ENCODE data around the gene ICE1. TPM values are rescaled to one million over a fixed set of nuclear protein-coding genes. Genes with fewer than 3 reads are reported as not detected.

ICE1 gene
- total and polyA plus RNA-seq, 9 of the 15 experiments (the other 6 are each of a cell fraction or from before 2014, with no cell fraction given) = 4.9 to 47.4 (median 28.2) TPM

GRCh38 chr5:5480481-5481111 is 58.1 kb downstream of the ICE1 start:
- in situ Hi-C loops (cut with MboI) = loop anchor here (25.0 kb wide), 1 partner anchor 1257 kb away; no protein-coding TSS in a partner anchor
- ChIA-PET CTCF (ENCODE audit: low intra/inter-chr PET ratio) (interaction anchor here (0.5 kb wide), 1 partner anchor 429 kb away, joined by 3 read pairs; no protein-coding TSS in a partner anchor), POLR2A (interaction anchor here (0.9 kb wide), 1 partner anchor 14 kb away, joined by 4 read pairs; no protein-coding TSS in a partner anchor)
- Histone ChIP-seq H3K9me3 (replicated peaks; ENCODE audit: control insufficient read depth, insufficient read depth, low read depth, low read length) (no peaks in the 10 kb centered on the region), H4K20me1 (replicated peaks; ENCODE audit: control insufficient read depth, insufficient read depth, low read length) (no peaks in the 10 kb centered on the region; the same call in 1 of the 2 replicates), H3K9me1 (ENCODE audit: control insufficient read depth, insufficient read depth, low read length) (no peaks in the 10 kb centered on the region), H3K4me1 (replicated peaks in 1 of 2; ENCODE audit: control insufficient read depth in 2 of 2, insufficient read depth in 2 of 2, low read length in 2 of 2) (no peaks in the 10 kb centered on the region), H3K4me2 (ENCODE audit: insufficient read depth, low read length) (no peak overlapping the region), H3K36me3 (ENCODE audit: control insufficient read depth, insufficient read depth, low read length) (peaks cover 40% of the 10 kb centered on the region), H3K79me2 (ENCODE audit: control insufficient read depth, insufficient read depth, low read length) (no peaks in the 10 kb centered on the region), H2AFZ (ENCODE audit: low read depth, low read length) (no peak overlapping the region), H3K9ac (ENCODE audit: insufficient read depth in 1 of 2, low read depth in 2 of 2, low read length in 2 of 2) (no peak overlapping the region), H3K4me3 (no peak overlapping the region), H3K27me3 (ENCODE audit: control insufficient read depth in 2 of 2, insufficient read depth in 2 of 2, low read length in 2 of 2) (no peaks in the 10 kb centered on the region), H3K27ac (ENCODE audit: extremely low read depth, low read depth, low read length) (no peak overlapping the region)
- no TSS peak for BruUV-seq (replicated peaks)
- no peak for DNase-seq (ENCODE audit: extremely low read depth in 1 of 4, low spot score in 3 of 4)
- no peak for ATAC-seq
- 88% methylated on average over 8 of the region's 8 CpGs for WGBS (ENCODE audit: insufficient coverage, low coverage, missing lambda C conversion rate)
- intact Hi-C loops (cut with micrococcal nuclease) = no loop called here
- TF ChIP-seq MTA2 (IDR thresholded peaks at IDR 0.05; ENCODE audit: low read depth) (no peak), ZNF384 (IDR thresholded peaks at IDR 0.05; ENCODE audit: low read depth, low read length) (no peak), HNRNPLL (IDR thresholded peaks at IDR 0.05; ENCODE audit: low read depth, low read length, poor library complexity, severe bottlenecking) (no peak), E2F3 (CRISPR knock-in tag; IDR thresholded peaks at IDR 0.05) (no peak)
- TF ChIP-seq, protein P1, sequence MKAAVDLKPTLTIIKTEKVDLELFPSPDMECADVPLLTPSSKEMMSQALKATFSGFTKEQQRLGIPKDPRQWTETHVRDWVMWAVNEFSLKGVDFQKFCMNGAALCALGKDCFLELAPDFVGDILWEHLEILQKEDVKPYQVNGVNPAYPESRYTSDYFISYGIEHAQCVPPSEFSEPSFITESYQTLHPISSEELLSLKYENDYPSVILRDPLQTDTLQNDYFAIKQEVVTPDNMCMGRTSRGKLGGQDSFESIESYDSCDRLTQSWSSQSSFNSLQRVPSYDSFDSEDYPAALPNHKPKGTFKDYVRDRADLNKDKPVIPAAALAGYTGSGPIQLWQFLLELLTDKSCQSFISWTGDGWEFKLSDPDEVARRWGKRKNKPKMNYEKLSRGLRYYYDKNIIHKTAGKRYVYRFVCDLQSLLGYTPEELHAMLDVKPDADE (conservative IDR thresholded peaks at IDR 0.05; ENCODE audit: control insufficient read depth, low read depth, low read length) = no peak
- no peak for FAIRE-seq

All from K562 (cell line).